Kidney (tissue), 14 donors: ENCODE measurements around the gene BCKDHA. TPM values are rescaled to one million over a fixed set of nuclear protein-coding genes. Genes with fewer than 3 reads are reported as not detected.
"Not testable (repeated sequence)": the region's sequence is repeated elsewhere in the genome, so short reads cannot be mapped to it uniquely, and the experiment has no call there.

ENCODE experiments used
- DNase-seq, 5 donors: peaks; one replicate each; pipeline ENCODE4 v3.0.0-alpha.2; 2013 to 2020
- FAIRE-seq: peaks from 2 replicates; lab custom pipeline; 2012; peaks lifted over from hg19 to GRCh38; lab: Jason Lieb, UNC
- H3K27ac ChIP-seq, 2 donors: one replicate each; pipeline ENCODE4 v1.7.0; 2013; ENCODE audit warnings: low read depth in 2 of 2, low read length in 2 of 2, inconsistent platforms in 1 of 2
- H3K27me3 ChIP-seq: one replicate; pipeline ENCODE4 v1.7.1; 2013; ENCODE audit warnings: low read length, inconsistent platforms; ENCODE audit not compliant: control insufficient read depth, insufficient read depth
- H3K36me3 ChIP-seq, 3 donors: one replicate each; pipeline versions ENCODE4 v1.7.0 to v1.7.1; 2013; ENCODE audit warnings: low read length in 3 of 3, control low read depth in 1 of 3, inconsistent platforms in 1 of 3; ENCODE audit not compliant: insufficient read depth in 3 of 3, control insufficient read depth in 2 of 3
- H3K4me1 ChIP-seq, 3 donors: one replicate each; pipeline versions ENCODE4 v1.7.0 to v1.7.1; 2013; ENCODE audit warnings: low read length in 3 of 3, inconsistent platforms in 1 of 3, low read depth in 1 of 3; ENCODE audit not compliant: control insufficient read depth in 2 of 3, insufficient read depth in 2 of 3
- H3K4me3 ChIP-seq, 3 donors: one replicate each; pipeline versions ENCODE4 v1.7.0 to v1.8.1; 2013; ENCODE audit warnings: low read length in 3 of 3, control low read depth in 1 of 3, inconsistent platforms in 1 of 3
- H3K9ac ChIP-seq, 3 donors: one replicate each; pipeline versions ENCODE4 v1.7.0 to v1.7.1; 2013; ENCODE audit warnings: low read length in 3 of 3, control low read depth in 1 of 3, inconsistent platforms in 1 of 3
- H3K9me3 ChIP-seq, 3 donors: one replicate each; pipeline versions ENCODE4 v1.7.0 to v1.7.1; 2013; ENCODE audit warnings: low read length in 3 of 3, control low read depth in 1 of 3, inconsistent platforms in 1 of 3; ENCODE audit not compliant: control insufficient read depth in 2 of 3, insufficient read depth in 1 of 3
- CTCF ChIP-seq: IDR thresholded peaks from 3 replicates; pipeline ENCODE4 v1.5.1; 2012; ENCODE audit warnings: mild to moderate bottlenecking, moderate library complexity, borderline replicate concordance; ENCODE audit not compliant: insufficient read depth; ENCODE audit errors: extremely low read depth
- intact Hi-C: fragments of 100-400 bp; cut with DNase I; formaldehyde crosslinking; loops from one replicate; pipeline ENCODE4 v1.11.1; 2022
- polyA plus RNA-seq: library from polyadenylated mRNA; stranded (reverse); fragments of 350-450 nt; fragmentation: Illumina TruSeq; extraction: RNeasy Lipid Tissue Mini Kit (QIAGEN cat#74804); gene quantifications from one replicate; pipeline ENCODE4 v1.2.3, GENCODE V29; 2014; ENCODE audit warnings: low read depth, low replicate concordance; ENCODE audit not compliant: insufficient read depth
- total RNA-seq: library from RNA; stranded (reverse); fragmentation: NEBNext Ultra II Directional; extraction: Animal tissue kit (Norgen Biotek cat#: 25700); gene quantifications from one replicate; pipeline ENCODE4 v1.2.1, GENCODE V29; 2021
- donor health status: control.
- donor health status: control.
- donor health status: control.
- donor health status: control.
- donor health status: control.
- donor health status: DM: yes; HTN: yes; CAD: no.
- donor health status: Normal renal cell carcinoma (clear cell type).

Gene BCKDHA
- total and polyA plus RNA-seq, 2 donors from 2014 or later, result 30.9 to 72.2 TPM

GRCh38 chr19:41367848-41368301 is 29.7 kb upstream of the BCKDHA start:
- Histone ChIP-seq H3K4me1 (peaks cover 0 to 16% (median 10%) of the 10 kb centered on the region in 3 donors), H3K4me3 (no peak overlapping the region), H3K9ac (no peak overlapping the region), H3K27ac (peak overlapping the region; percentile 67 to 73), H3K9me3 (no peaks in the 10 kb centered on the region), H3K36me3 (no peaks in the 10 kb centered on the region), H3K27me3 (no peaks in the 10 kb centered on the region)
- FAIRE-seq (no peak), DNase-seq (peak in 3 of 5 donors; percentile 14 to 57 (median 56))
- intact Hi-C loops, result no loop called here
- TF ChIP-seq CTCF, result no peak

GRCh38 chr19:41369769-41370168 is 27.8 kb upstream of the BCKDHA start:
- H3K27ac ChIP-seq, result no peak overlapping the region
- intact Hi-C loops, result no loop called here
- no peak overlapping the region for H3K9ac ChIP-seq
- no peaks in the 10 kb centered on the region for H3K36me3 ChIP-seq
- H3K27me3 ChIP-seq, result no peaks in the 10 kb centered on the region
- H3K4me3 ChIP-seq, result no peak overlapping the region
- peaks cover 0 to 12% (median 10%) of the 10 kb centered on the region in 3 donors for H3K4me1 ChIP-seq
- DNase-seq (no peak), FAIRE-seq (no peak)
- H3K9me3 ChIP-seq, result no peaks in the 10 kb centered on the region
- TF ChIP-seq CTCF, result no peak

GRCh38 chr19:41371119-41371518 is 26.5 kb upstream of the BCKDHA start:
- H3K27me3 ChIP-seq, H3K36me3 ChIP-seq, H3K9me3 ChIP-seq, H3K4me3 ChIP-seq, H3K27ac ChIP-seq, FAIRE-seq, intact Hi-C loops, H3K9ac ChIP-seq, DNase-seq: not testable (repeated sequence)
- peaks cover 2 to 13% (median 5%) of the 10 kb centered on the region in 3 donors for H3K4me1 ChIP-seq

- intact Hi-C loops, result no loop called here
- H3K27ac ChIP-seq, result no peak overlapping the region
- TF ChIP-seq CTCF, result no peak
- FAIRE-seq (no peak), DNase-seq (no peak)
- no peaks in the 10 kb centered on the region for H3K36me3 ChIP-seq
- peaks cover 2 to 14% (median 5%) of the 10 kb centered on the region in 3 donors for H3K4me1 ChIP-seq
- H3K9ac ChIP-seq, result no peak overlapping the region
- no peaks in the 10 kb centered on the region for H3K9me3 ChIP-seq
- H3K4me3 ChIP-seq, result no peak overlapping the region
- no peaks in the 10 kb centered on the region for H3K27me3 ChIP-seq
Measured at GRCh38 chr19:41371541-41371940, 26.1 kb upstream of the BCKDHA start.
